HL-60/S4 treated with phorbol 12-myristate 13-acetate at 8.2 ng/mL for 4 days and 3 days (cell line): ENCODE results near the gene GGACT.

ENCODE experiments used
- in situ Hi-C: fragments of 300-500 bp; cut with MboI; formaldehyde crosslinking; loops from 2 replicates; pipeline ENCODE4 v1.15.0; 2022; ENCODE audit warnings: low sequenced_read_pairs

GGACT gene

DNA sequence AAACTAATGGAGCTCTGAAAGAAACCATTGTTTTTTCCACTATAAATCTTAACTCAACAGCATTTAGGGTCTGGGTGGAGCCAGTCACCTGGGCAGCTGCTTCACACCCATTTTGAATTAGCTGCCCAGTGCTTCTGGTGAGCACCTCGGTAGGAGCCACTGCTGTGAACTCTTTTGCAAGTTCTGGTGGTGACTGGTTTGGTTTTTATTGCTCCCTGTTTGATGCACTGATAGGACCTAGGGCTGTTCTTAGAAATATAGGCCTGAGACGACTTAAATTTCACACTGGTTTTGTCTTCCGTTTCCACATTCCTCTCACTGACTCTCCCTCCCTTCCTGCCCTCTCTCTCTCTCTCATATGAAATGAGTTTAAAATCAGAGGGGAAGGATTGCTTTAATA is 103.9 kb downstream of the GGACT start:
- in situ Hi-C loops, result no loop called here

DNA sequence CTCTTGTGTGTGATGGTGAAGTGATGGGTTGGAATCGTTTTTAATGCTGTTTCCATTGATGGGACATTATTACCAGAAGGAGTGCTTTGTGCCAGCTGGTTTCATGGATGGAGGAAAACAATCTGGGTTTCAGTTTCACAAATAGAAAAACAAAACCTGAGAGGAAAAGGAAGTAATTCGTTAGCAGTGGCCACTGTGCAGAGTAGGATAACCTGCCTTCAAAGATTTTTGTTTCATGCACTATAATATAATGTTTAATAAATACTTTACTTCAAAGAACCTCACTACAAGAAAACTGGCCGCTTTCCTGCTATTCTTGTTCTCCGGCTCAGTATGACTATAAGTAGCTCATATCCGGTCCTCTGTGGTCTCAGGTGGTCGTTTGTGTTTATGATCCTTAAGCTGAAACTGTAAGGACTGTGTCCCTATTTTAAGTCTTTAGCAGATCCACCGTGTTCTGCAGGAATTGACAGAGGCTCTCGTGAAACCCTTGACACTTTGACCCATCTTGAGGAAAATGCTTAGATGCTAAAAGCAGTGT is 104.7 kb downstream of the GGACT start:
- in situ Hi-C loops, result no loop called here

DNA sequence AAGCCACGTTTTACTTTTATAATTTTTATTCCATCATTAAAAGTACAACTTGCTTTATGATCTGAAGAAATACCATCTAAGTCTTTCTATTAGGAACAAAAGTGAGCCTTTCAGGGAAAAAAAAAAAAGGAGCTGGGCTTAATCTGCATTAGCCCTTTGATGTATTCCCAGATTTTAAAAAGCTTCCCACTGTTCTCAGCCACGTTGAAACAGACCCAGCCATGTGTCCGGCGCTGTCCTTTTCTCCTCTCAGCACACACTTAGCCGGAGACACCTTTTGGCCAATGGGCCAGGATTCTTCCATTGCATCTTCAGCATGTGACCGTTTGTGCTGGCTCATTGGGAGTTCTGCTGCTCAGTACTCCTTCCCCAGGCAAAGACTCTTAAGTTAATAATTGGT is 105.5 kb downstream of the GGACT start:
- in situ Hi-C loops, result no loop called here

DNA sequence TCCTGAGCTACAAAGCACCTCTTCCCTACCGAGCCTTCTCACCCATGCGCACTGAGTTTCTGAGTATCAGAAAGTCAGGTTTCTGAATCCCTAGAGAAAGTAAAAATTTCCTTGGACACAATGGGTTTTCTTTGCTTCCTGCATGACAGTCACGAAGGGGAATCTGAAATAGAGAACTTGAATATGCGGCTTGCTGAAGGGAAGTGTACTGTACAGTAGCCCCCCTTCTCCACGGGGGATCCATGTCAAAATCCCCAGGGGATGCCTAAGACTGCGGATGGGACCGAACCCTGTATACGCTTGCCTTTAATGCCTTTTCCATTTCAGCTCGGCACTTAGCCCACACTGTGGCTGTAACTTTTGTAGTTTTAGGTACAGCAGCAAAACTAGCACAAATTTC is 107.9 kb downstream of the GGACT start:
- in situ Hi-C loops, result no loop called here
